Activated CD4-positive, alpha-beta T cell treated with anti-CD3 and anti-CD28 coated beads, Interleukin-2, amount 10 ng/mL, durations not matched to agents 24 days and 14 days (primary cell): ENCODE data around the gene RTEL1. TPM values are rescaled to one million over a fixed set of nuclear protein-coding genes. Genes with fewer than 3 reads are reported as not detected.
A peak's percentile ranks its signal among the peaks of the same experiment; 100 is the strongest.
"Not testable (repeated sequence)": the region's sequence is repeated elsewhere in the genome, so short reads cannot be mapped to it uniquely, and the experiment has no call there.

Source experiments
- DNase-seq: peaks from one replicate; pipeline ENCODE4 v3.0.0; 2022
- H3K27ac Mint-ChIP-seq: one replicate; pipeline ENCODE4 v1.8.0; 2022; ENCODE audit warnings: mild to moderate bottlenecking, mixed read lengths
- H3K27me3 Mint-ChIP-seq: one replicate; pipeline ENCODE4 v1.8.0; 2022; ENCODE audit warnings: mixed read lengths
- H3K36me3 Mint-ChIP-seq: one replicate; pipeline ENCODE4 v1.8.0; 2022; ENCODE audit warnings: low read depth, mild to moderate bottlenecking, mixed read lengths
- H3K4me1 Mint-ChIP-seq: one replicate; pipeline ENCODE4 v1.8.0; 2021; ENCODE audit warnings: mixed read lengths
- H3K4me3 Mint-ChIP-seq: one replicate; pipeline ENCODE4 v1.8.0; 2022; ENCODE audit warnings: mild to moderate bottlenecking, moderate library complexity, mixed read lengths
- H3K9me3 Mint-ChIP-seq: one replicate; pipeline ENCODE4 v1.8.0; 2021; ENCODE audit warnings: mixed read lengths
- intact Hi-C: fragments of 100-400 bp; cut with micrococcal nuclease; formaldehyde crosslinking; loops from one replicate; pipeline ENCODE4 v1.15.1; 2023
- total RNA-seq: library from RNA; stranded (reverse); gene quantifications from 2 replicates; pipeline ENCODE4 v1.2.3, GENCODE V29; 2022

Gene RTEL1
- total RNA-seq, 1 donor from 2014 or later, result 64.7 TPM

DNA sequence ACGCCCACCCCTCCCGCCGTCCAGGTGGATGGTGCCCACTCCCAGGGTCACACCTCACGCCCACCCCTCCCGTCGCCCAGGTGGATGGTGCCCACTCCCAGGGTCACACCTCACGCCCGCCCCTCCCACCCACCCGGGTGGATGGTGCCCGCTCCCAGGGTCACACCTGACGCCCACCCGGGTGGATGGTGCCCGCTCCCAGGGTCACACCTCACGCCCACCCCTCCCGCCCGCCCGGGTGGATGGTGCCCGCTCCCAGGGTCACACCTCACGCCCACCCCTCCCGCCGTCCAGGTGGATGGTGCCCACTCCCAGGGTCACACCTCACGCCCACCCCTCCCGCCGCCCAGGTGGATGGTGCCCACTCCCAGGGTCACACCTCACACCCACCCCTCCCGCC is 7.6 kb upstream of the RTEL1 start:
- H3K27ac Mint-ChIP-seq, DNase-seq, H3K9me3 Mint-ChIP-seq, H3K4me3 Mint-ChIP-seq, H3K36me3 Mint-ChIP-seq, intact Hi-C loops, H3K27me3 Mint-ChIP-seq: not testable (repeated sequence)
- peaks cover 14% of the 10 kb centered on the region for H3K4me1 Mint-ChIP-seq

DNA sequence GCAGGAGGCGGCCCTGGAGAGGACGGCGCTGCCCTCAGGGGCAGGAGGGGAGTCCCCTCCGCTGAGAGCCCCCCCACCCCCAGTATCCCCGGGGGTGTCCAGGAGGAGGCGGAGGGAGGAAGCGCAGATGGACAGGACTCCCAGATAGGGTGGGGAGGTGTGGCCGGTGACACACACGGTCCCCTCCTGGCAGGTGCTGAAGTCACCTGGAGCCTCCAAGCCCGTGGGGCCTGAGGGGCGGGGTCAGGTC is 6.2 kb upstream of the RTEL1 start:
- intact Hi-C loops, result no loop called here
- peak overlapping the region; percentile 83 for H3K4me3 Mint-ChIP-seq
- peaks cover 2% of the 10 kb centered on the region for H3K36me3 Mint-ChIP-seq
- H3K27me3 Mint-ChIP-seq, result peaks cover 8% of the 10 kb centered on the region
- H3K4me1 Mint-ChIP-seq, result peaks cover 14% of the 10 kb centered on the region
- no peaks in the 10 kb centered on the region for H3K9me3 Mint-ChIP-seq
- no peak for DNase-seq
- H3K27ac Mint-ChIP-seq, result peak overlapping the region; percentile 74

DNA sequence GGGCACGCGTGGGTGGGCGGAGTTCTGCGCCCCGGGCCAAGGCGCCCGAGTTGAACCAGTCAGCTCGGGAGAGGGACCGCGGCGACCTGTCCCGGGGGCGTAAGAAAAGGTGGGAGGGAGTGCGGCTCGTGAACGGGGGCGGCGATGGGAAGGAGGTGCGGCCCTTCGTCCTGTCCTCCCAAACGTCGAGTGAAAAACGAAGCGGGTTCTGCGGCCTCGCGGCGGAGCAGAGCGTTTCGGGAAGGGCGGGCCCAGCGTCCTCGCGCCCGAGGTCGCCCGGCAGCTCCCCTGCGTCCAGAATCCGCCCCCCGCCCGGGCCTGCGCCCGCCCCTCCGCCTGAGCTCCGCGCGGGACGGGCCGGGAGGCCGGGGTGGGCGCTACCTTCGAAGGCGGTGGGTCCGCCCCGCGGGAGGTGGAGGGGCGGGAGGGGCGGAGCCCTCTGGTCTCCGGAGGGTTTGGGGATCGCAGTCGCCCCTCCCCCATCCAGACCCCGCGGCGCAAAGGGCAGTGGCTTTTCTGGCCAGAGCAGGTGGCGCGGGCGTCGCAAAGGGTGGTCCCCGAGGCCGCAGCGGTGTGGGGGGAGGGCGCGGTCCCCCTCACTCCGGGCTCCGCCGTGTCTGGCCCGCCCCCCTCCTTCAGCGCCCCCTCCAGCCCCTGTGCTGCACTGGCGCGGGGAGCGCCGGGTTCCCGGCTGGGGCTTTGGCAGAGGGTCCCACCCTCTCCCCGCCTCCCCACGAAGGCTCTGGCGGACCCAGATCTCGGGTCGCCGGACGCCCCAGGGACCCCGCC is 5.7 kb upstream of the RTEL1 start:
- Mint-ChIP-seq H3K27me3 (peaks cover 8% of the 10 kb centered on the region), H3K4me1 (peaks cover 14% of the 10 kb centered on the region), H3K9me3 (no peaks in the 10 kb centered on the region), H3K4me3 (peak overlapping the region; percentile 83), H3K27ac (peak overlapping the region; percentile 37), H3K36me3 (peaks cover 2% of the 10 kb centered on the region)
- intact Hi-C loops, result no loop called here
- peak; percentile 83 for DNase-seq

GRCh38 chr20:63653041-63653973 is 4.8 kb upstream of the RTEL1 start, which contains the start of gene STMN3:
STMN3 (minus strand) TSS chr20:63653424; CDS start chr20:63653345, 79 bp downstream.
- peaks cover 2% of the 10 kb centered on the region for H3K36me3 Mint-ChIP-seq
- H3K4me1 Mint-ChIP-seq, result peaks cover 20% of the 10 kb centered on the region
- peaks cover 8% of the 10 kb centered on the region for H3K27me3 Mint-ChIP-seq
- peak; percentile 94 for DNase-seq
- intact Hi-C loops, result loop anchor here (1.0 kb wide), 2 partner anchors 8 to 26 kb away; partner anchors contain the start of gene GMEB2
- H3K4me3 Mint-ChIP-seq, result peak within 1 kb of the TSS; percentile 84
- no peaks in the 10 kb centered on the region for H3K9me3 Mint-ChIP-seq
- peak within 1 kb of the TSS; percentile 58 for H3K27ac Mint-ChIP-seq

- Mint-ChIP-seq H3K9me3 (no peaks in the 10 kb centered on the region), H3K4me3 (peak overlapping the region; percentile 84), H3K27ac (peak overlapping the region; percentile 58), H3K4me1 (peaks cover 22% of the 10 kb centered on the region), H3K27me3 (peaks cover 8% of the 10 kb centered on the region), H3K36me3 (peaks cover 3% of the 10 kb centered on the region)
- intact Hi-C loops, result loop anchor here (1.0 kb wide), 2 partner anchors 9 to 27 kb away; partner anchors contain the start of gene GMEB2
- no peak for DNase-seq
Observed at GRCh38 chr20:63653974-63654668, 4.0 kb upstream of the RTEL1 start.

GRCh38 chr20:63655249-63655648 is 2.9 kb upstream of the RTEL1 start:
- DNase-seq, result no peak
- peaks cover 8% of the 10 kb centered on the region for H3K27me3 Mint-ChIP-seq
- peaks cover 34% of the 10 kb centered on the region for H3K4me1 Mint-ChIP-seq
- H3K27ac Mint-ChIP-seq, result no peak overlapping the region
- peaks cover 3% of the 10 kb centered on the region for H3K36me3 Mint-ChIP-seq
- no peaks in the 10 kb centered on the region for H3K9me3 Mint-ChIP-seq
- intact Hi-C loops, result no loop called here
- no peak overlapping the region for H3K4me3 Mint-ChIP-seq

DNA sequence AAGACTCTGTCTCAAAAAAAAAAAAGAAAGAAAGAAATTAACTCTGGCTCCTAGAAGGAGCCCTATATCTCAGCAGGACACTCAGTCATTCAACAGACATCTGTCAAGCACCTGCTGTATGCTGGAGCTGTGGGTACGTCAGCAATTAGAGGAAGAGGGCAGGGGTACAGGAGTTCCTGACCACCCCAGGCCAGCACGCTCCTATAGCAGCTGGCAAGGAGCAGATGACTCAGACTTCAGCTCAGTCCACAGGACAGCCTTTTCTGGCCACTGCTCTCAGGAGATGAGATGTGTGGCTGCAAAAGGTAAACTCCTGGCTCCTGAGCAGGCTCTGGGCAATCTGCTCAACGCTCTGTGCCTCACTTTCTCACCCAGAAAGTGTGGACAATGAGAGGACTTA is 1.7 kb upstream of the RTEL1 start:
- no peak for DNase-seq
- H3K4me1 Mint-ChIP-seq, result peaks cover 36% of the 10 kb centered on the region
- peaks cover 5% of the 10 kb centered on the region for H3K27me3 Mint-ChIP-seq
- no peak overlapping the region for H3K4me3 Mint-ChIP-seq
- H3K36me3 Mint-ChIP-seq, result peaks cover 6% of the 10 kb centered on the region
- no peak overlapping the region for H3K27ac Mint-ChIP-seq
- intact Hi-C loops, result no loop called here
- H3K9me3 Mint-ChIP-seq, result no peaks in the 10 kb centered on the region

DNA sequence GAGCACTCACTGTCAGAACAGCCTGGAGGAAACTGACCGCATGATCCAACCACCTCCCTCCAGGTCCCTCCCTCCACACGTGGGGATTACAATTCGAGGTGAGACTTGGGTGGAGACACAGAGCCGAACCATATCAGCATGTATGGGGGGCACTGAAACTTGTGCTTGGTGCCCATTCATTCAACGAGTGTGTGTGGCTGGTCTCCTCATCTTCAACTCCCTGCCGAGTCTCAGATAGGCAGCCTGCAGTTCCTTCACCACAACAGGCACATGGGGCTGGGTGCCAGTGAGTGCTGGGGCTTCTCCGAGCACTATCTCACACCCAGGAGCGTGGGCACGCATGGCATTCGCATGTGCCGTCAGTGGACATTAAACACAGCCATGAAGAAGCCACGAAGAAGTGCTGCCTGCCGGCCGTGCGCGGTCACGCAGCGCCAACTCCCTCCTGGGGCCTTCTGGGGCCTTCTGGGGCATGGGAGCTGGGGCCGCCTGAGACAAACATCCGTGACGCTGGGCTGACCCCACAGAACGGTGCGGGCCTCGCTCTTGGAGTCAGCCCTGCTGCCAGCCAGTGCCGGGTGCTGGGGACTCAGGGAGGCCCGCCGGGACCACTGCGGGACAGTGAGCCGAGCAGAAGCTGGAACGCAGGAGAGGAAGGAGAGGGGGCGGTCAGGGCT is 714 bp upstream of the RTEL1 start:
- no peak for DNase-seq
- peaks cover 6% of the 10 kb centered on the region for H3K36me3 Mint-ChIP-seq
- H3K4me1 Mint-ChIP-seq, result peaks cover 34% of the 10 kb centered on the region
- intact Hi-C loops, result no loop called here
- peaks cover 2% of the 10 kb centered on the region for H3K27me3 Mint-ChIP-seq
- peak overlapping the region; percentile 89 for H3K27ac Mint-ChIP-seq
- H3K4me3 Mint-ChIP-seq, result peak overlapping the region; percentile 93
- no peaks in the 10 kb centered on the region for H3K9me3 Mint-ChIP-seq

DNA sequence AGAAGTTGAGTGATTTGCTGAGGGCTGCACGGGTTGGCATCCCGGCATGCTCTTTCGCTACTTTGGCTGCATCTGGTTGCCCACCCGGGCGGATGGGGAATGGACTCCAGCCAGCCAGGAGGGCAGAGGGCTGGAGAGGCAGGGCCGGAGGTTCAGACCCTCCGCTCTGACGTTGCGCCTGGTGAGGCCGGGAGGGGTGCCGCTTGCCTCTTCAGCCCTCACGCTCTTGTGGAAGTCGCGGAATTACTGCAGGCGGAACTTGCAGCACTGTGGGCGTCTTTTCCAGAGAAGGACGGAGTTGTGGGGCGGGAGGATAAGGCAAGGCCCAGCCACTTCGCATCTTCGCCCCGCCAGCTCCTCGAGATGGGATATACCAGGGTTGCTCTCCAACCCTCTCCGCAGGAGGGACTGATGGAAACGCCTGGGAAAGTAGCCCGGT is 656 bp downstream of the RTEL1 start:
- Mint-ChIP-seq H3K4me3 (peak overlapping the region; percentile 93), H3K36me3 (peaks cover 7% of the 10 kb centered on the region), H3K27me3 (peaks cover 2% of the 10 kb centered on the region), H3K4me1 (peaks cover 33% of the 10 kb centered on the region), H3K27ac (peak overlapping the region; percentile 89), H3K9me3 (no peaks in the 10 kb centered on the region)
- intact Hi-C loops, result loop anchor here (1.0 kb wide), 2 partner anchors 30 to 49 kb away; partner anchors contain the start of gene ARFRP1
- no peak for DNase-seq

DNA sequence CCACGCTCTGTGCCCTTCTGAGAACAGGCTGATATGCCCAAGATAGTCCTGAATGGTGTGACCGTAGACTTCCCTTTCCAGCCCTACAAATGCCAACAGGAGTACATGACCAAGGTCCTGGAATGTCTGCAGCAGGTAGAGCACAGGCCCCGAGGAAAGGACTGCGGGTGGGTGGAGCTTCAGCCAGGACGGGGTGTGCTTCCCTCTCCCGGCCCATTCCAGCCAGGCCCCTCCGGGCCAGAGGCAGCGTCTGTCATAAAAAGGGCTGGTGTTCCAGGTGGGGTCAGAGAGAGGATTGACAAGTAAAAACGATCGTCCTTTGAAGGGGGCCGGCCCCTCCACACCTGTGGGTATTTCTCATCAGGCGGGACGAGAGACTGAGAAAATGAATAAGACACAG is 1.3 kb downstream of the RTEL1 start:
- DNase-seq, result no peak
- peak overlapping the region; percentile 93 for H3K4me3 Mint-ChIP-seq
- intact Hi-C loops, result no loop called here

DNA sequence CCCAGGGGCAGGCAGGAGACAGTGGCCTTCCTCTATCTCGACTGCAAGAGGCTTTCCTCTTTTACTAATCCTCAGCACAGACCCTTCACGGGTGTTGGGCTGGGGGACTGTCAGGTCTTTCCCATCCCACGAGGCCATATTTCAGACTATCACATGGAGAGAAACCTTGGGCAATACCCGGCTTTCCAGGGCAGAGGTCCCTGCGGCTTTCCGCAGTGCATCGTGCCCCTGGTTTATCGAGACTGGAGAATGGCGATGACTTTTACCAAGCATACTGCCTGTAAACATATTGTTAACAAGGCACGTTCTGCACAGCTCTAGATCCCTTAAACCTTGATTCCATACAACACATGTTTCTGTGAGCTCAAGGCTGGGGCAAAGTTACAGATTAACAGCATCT is 2.1 kb downstream of the RTEL1 start:
- H3K27me3 Mint-ChIP-seq, H3K27ac Mint-ChIP-seq, H3K36me3 Mint-ChIP-seq, DNase-seq, H3K9me3 Mint-ChIP-seq, intact Hi-C loops: not testable (repeated sequence)
- peak overlapping the region; percentile 93 for H3K4me3 Mint-ChIP-seq
- peaks cover 22% of the 10 kb centered on the region for H3K4me1 Mint-ChIP-seq

More for the DNA sequence above, 1.3 kb downstream of the RTEL1 start:
- peak overlapping the region; percentile 89 for H3K27ac Mint-ChIP-seq
- no peaks in the 10 kb centered on the region for H3K9me3 Mint-ChIP-seq
- H3K27me3 Mint-ChIP-seq, result peaks cover 2% of the 10 kb centered on the region
- peaks cover 27% of the 10 kb centered on the region for H3K4me1 Mint-ChIP-seq
- peaks cover 7% of the 10 kb centered on the region for H3K36me3 Mint-ChIP-seq

GRCh38 chr20:63660622-63661021 is 2.5 kb downstream of the RTEL1 start:
- Mint-ChIP-seq H3K4me1 (peaks cover 22% of the 10 kb centered on the region), H3K4me3 (peak overlapping the region; percentile 8), H3K27me3 (no peaks in the 10 kb centered on the region), H3K36me3 (peaks cover 9% of the 10 kb centered on the region), H3K9me3 (no peaks in the 10 kb centered on the region), H3K27ac (no peak overlapping the region)
- intact Hi-C loops, result no loop called here
- no peak for DNase-seq

DNA sequence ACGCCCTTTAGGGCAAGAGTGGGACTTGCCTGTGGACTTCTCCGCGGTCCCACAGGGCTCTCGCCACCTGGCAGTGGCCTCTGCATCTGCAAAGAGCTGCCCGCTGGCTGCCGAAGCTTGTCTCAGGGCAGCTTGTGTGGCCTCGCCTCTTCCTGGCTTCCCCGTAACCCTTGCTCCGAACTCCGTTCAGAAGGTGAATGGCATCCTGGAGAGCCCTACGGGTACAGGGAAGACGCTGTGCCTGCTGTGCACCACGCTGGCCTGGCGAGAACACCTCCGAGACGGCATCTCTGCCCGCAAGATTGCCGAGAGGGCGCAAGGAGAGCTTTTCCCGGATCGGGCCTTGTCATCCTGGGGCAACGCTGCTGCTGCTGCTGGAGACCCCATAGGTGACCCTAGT is 3.0 kb downstream of the RTEL1 start:
- Mint-ChIP-seq H3K9me3 (no peaks in the 10 kb centered on the region), H3K27ac (no peak overlapping the region), H3K27me3 (no peaks in the 10 kb centered on the region), H3K36me3 (peaks cover 12% of the 10 kb centered on the region), H3K4me1 (peaks cover 22% of the 10 kb centered on the region), H3K4me3 (no peak overlapping the region)
- no peak for DNase-seq
- intact Hi-C loops, result no loop called here
